Stimulated activated CD8-positive, alpha-beta memory T cell treated with anti-CD3 and anti-CD28 coated beads, Interleukin-4, amount 100 ng/mL, for 1 hour (primary cell): Measurements from ENCODE around the gene MELTF.

ENCODE experiments used
- DNase-seq, 2 donors: peaks; one replicate each; pipeline ENCODE4 v3.0.0-alpha.2; 2020; ENCODE audit warnings: low read depth in 2 of 2, low spot score in 1 of 2

The MELTF gene

GRCh38 chr3:197027151-197027895 lies 2.3 kb downstream of the MELTF start:
- DNase-seq = no peak

GRCh38 chr3:197026481-197026866 lies 3.1 kb downstream of the MELTF start:
- no peak for DNase-seq

GRCh38 chr3:197025736-197026480 lies 3.7 kb downstream of the MELTF start:
- no peak for DNase-seq

GRCh38 chr3:197024881-197025735 lies 4.5 kb downstream of the MELTF start:
- no peak for DNase-seq

- no peak for DNase-seq
Observed at GRCh38 chr3:197023998-197024651, 5.5 kb downstream of the MELTF start.

GRCh38 chr3:197023241-197023997 lies 6.2 kb downstream of the MELTF start:
- DNase-seq = no peak

- no peak for DNase-seq
Observed at GRCh38 chr3:197022405-197023231, 7.0 kb downstream of the MELTF start.

- no peak for DNase-seq
Observed at GRCh38 chr3:197021729-197022404, 7.8 kb downstream of the MELTF start.

GRCh38 chr3:197021231-197021630 lies 8.4 kb downstream of the MELTF start:
- DNase-seq = no peak

GRCh38 chr3:197019535-197019934 lies 10.1 kb downstream of the MELTF start:
- DNase-seq = no peak

- DNase-seq = no peak
Observed at GRCh38 chr3:197019021-197019420, 10.6 kb downstream of the MELTF start.

GRCh38 chr3:197017003-197017402 lies 12.6 kb downstream of the MELTF start:
- DNase-seq = no peak

GRCh38 chr3:197015790-197016736 lies 13.6 kb downstream of the MELTF start:
- no peak for DNase-seq

GRCh38 chr3:197014942-197015575 lies 14.6 kb downstream of the MELTF start:
- no peak for DNase-seq

- no peak for DNase-seq
Observed at GRCh38 chr3:197014024-197014423, 15.6 kb downstream of the MELTF start.

GRCh38 chr3:197012540-197012883 lies 17.1 kb downstream of the MELTF start:
- DNase-seq = no peak

- DNase-seq = no peak
Observed at GRCh38 chr3:197011780-197012539, 17.7 kb downstream of the MELTF start.
